BLaER1 (cell line): ENCODE measurements around the gene SULT2B1.

Source experiments
- H3K27ac ChIP-seq: shearing (Covaris generic); formaldehyde crosslinking; 2 replicates; pipeline ENCODE4 v1.8.1; 2022
- H3K27me3 ChIP-seq: shearing (Covaris generic); formaldehyde crosslinking; 2 replicates; pipeline ENCODE4 v1.8.1; 2022
- H3K36me3 ChIP-seq: shearing (Covaris generic); formaldehyde crosslinking; 2 replicates; pipeline ENCODE4 v1.8.1; 2022
- H3K4me1 ChIP-seq: shearing (Covaris generic); formaldehyde crosslinking; 2 replicates; pipeline ENCODE4 v1.8.1; 2022
- H3K4me2 ChIP-seq: shearing (Covaris generic); formaldehyde crosslinking; 2 replicates; pipeline ENCODE4 v1.8.1; 2022
- H3K4me3 ChIP-seq: shearing (Covaris generic); formaldehyde crosslinking; 2 replicates; pipeline ENCODE4 v1.8.1; 2022
- H3K9ac ChIP-seq: shearing (Covaris generic); formaldehyde crosslinking; 2 replicates; pipeline ENCODE4 v1.8.1; 2022
- H3K9me3 ChIP-seq: shearing (Covaris generic); formaldehyde crosslinking; 2 replicates; pipeline ENCODE4 v1.8.1; 2022
- H4K20me1 ChIP-seq: shearing (Covaris generic); formaldehyde crosslinking; 2 replicates; pipeline ENCODE4 v1.8.1; 2022
- Cebpa-rat ChIP-seq: shearing (Covaris generic); IDR thresholded peaks from 2 replicates; pipeline ENCODE4 v1.8.1; 2022

The SULT2B1 gene

DNA sequence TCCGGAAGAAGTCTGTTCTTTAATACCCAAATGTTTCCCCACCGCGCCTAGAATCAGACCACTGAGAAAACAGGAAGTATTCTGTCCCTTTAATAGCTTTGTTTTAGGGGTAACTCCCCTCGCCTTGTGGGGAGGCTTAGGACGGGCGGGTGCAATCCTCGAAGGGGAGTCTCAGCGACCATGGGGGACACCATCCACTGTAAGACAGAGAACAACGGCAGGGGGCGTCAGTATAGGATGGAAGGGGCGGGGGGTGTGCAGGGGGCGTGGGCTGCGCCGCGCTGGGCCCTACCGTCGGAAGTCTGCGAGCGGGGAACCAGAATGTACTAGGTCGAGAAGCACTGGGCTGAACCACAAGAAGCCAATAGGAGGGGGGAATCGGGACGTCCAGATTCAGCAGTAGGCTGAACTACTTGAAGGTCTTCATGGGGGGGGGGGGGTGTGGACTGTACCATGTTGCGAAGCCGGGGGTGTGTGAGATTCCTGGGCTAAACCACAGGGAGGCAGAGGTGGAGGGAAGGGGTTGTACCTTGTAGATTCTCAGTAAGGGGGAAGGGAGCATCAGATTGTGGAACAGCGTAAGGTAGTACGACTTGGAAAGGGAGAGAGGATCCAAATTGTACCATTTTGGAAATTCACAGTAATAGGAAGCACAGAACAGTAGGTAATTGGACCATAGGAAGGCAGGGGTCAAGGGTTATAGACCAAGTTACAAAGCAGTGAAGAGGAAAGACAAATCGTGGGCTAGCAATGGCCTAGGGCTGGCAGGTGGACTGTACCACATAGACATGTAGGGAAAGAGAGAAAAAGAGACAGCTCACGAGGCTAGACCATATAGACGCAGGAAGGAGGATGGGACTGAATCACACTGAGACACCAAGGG, 86.2 kb downstream of the SULT2B1 start:
- Histone ChIP-seq H3K4me2 (peak overlapping the region; percentile 85), H3K27me3 (no peaks in the 10 kb centered on the region), H3K4me3 (peak overlapping the region; percentile 67), H4K20me1 (peaks cover 7% of the 10 kb centered on the region; the same call in 1 of the 2 replicates), H3K9ac (peak overlapping the region; percentile 91), H3K9me3 (no peaks in the 10 kb centered on the region), H3K27ac (peak overlapping the region; percentile 97), H3K4me1 (peaks cover 39% of the 10 kb centered on the region), H3K36me3 (peaks cover 3% of the 10 kb centered on the region; the same call in 1 of the 2 replicates)
- TF ChIP-seq Cebpa-rat, result no peak

- Histone ChIP-seq H3K4me3 (peak overlapping the region; percentile 67), H3K9ac (peak overlapping the region; percentile 91), H3K27ac (peak overlapping the region; percentile 97), H3K36me3 (no peaks in the 10 kb centered on the region), H3K4me2 (peak overlapping the region; percentile 85), H3K4me1 (peaks cover 35% of the 10 kb centered on the region), H3K27me3 (no peaks in the 10 kb centered on the region), H3K9me3 (no peaks in the 10 kb centered on the region), H4K20me1 (peaks cover 7% of the 10 kb centered on the region; the same call in 1 of the 2 replicates)
- TF ChIP-seq Cebpa-rat, result no peak
Observed at GRCh38 chr19:48638831-48639381, 86.9 kb downstream of the SULT2B1 start.

- Histone ChIP-seq H3K27ac (no peak overlapping the region), H3K27me3 (no peaks in the 10 kb centered on the region), H3K4me2 (no peak overlapping the region), H3K4me1 (peaks cover 35% of the 10 kb centered on the region), H3K36me3 (no peaks in the 10 kb centered on the region), H3K9me3 (no peaks in the 10 kb centered on the region), H4K20me1 (peaks cover 7% of the 10 kb centered on the region; the same call in 1 of the 2 replicates), H3K9ac (no peak overlapping the region), H3K4me3 (no peak overlapping the region)
- TF ChIP-seq Cebpa-rat, result no peak
Observed at GRCh38 chr19:48639483-48640375, 87.8 kb downstream of the SULT2B1 start.

DNA sequence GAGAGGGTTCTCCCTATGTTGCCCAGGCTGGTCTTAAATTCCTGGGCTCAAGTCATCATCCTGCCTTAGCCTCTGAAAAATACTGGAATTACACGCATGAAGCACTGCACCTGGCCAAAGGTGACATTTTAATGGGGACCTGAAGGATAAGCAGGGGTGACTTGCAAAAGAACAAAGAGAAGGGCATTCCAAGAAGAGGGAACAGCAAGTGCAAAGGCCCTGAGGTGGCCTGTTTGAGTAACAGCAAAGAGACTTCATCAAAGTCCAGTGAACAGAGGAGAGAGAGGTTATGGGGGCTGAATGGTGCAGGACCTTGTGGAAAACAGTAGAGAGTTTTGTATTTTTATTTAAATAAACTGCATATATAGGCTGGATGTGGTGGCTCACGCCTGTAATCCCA, 89.9 kb downstream of the SULT2B1 start:
- no peak for TF ChIP-seq Cebpa-rat
- no peaks in the 10 kb centered on the region for H3K9me3 ChIP-seq
- no peaks in the 10 kb centered on the region for H3K27me3 ChIP-seq
- H3K9ac ChIP-seq, result no peak overlapping the region
- no peak overlapping the region for H3K4me3 ChIP-seq
- no peak overlapping the region for H3K27ac ChIP-seq
- H3K36me3 ChIP-seq, result no peaks in the 10 kb centered on the region
- peaks cover 43% of the 10 kb centered on the region for H3K4me1 ChIP-seq
- no peak overlapping the region for H3K4me2 ChIP-seq
- peaks cover 1% of the 10 kb centered on the region; the same call in 1 of the 2 replicates for H4K20me1 ChIP-seq

- no peak overlapping the region for H3K27ac ChIP-seq
- H3K4me1 ChIP-seq, result peaks cover 53% of the 10 kb centered on the region
- H3K27me3 ChIP-seq, result no peaks in the 10 kb centered on the region
- H3K36me3 ChIP-seq, result no peaks in the 10 kb centered on the region
- TF ChIP-seq Cebpa-rat, result no peak
- H3K4me2 ChIP-seq, result no peak overlapping the region
- no peaks in the 10 kb centered on the region for H4K20me1 ChIP-seq
- no peaks in the 10 kb centered on the region for H3K9me3 ChIP-seq
- H3K9ac ChIP-seq, result no peak overlapping the region
- no peak overlapping the region for H3K4me3 ChIP-seq
Observed at GRCh38 chr19:48642862-48643261, 90.9 kb downstream of the SULT2B1 start.

GRCh38 chr19:48644355-48644754, 92.4 kb downstream of the SULT2B1 start:
- Histone ChIP-seq H3K4me2 (peak overlapping the region; percentile 99), H3K9ac (no peak overlapping the region), H3K36me3 (no peaks in the 10 kb centered on the region), H3K4me1 (peaks cover 57% of the 10 kb centered on the region), H4K20me1 (no peaks in the 10 kb centered on the region), H3K27me3 (no peaks in the 10 kb centered on the region), H3K4me3 (peak overlapping the region; percentile 67; the same call in 1 of the 2 replicates), H3K27ac (no peak overlapping the region), H3K9me3 (no peaks in the 10 kb centered on the region)
- TF ChIP-seq Cebpa-rat, result no peak

DNA sequence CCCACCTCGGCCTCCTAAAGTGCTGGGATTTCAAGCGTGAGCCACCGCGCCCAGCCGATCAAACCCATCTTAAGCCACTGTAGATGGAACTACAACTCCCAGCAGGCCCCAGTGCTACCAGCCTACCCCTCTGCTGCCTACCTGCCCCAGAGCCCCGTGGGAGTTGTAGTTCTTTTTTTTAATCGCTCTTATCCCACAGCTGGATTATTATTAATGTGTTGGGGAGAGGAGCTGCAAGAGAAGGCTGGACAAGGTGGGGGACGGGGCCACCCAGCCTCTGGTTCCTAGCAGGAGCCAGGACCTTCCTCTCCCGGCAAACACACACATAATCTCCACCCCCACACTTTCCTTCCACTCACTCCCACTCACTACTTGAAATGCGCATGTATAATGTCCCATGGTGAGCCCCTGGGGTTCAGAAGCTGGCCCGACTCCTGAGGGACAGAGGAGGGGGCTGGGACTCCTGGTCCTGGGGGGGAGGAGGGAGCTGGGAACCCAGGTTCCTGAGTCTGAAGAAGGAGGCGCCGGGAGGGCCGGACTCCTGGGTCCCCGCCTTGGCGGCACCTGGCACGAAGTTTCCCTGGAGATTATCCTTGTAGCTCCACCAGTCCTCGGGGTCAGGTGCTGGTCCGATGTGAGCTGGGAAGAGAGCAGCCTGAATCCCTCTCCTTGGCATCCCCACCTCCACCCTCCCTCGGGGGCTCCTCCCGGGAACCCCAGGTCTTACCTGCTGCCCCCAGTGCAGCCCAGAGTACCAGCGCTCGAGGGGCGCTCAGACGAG, 93.1 kb downstream of the SULT2B1 start:
- no peak for TF ChIP-seq Cebpa-rat
- H3K27me3 ChIP-seq, result no peaks in the 10 kb centered on the region
- H3K36me3 ChIP-seq, result no peaks in the 10 kb centered on the region
- H3K9me3 ChIP-seq, result no peaks in the 10 kb centered on the region
- no peaks in the 10 kb centered on the region for H4K20me1 ChIP-seq
- H3K4me2 ChIP-seq, result peak overlapping the region; percentile 99
- H3K4me3 ChIP-seq, result peak overlapping the region; percentile 67
- H3K9ac ChIP-seq, result peak overlapping the region; percentile 81
- peak overlapping the region; percentile 89 for H3K27ac ChIP-seq
- peaks cover 61% of the 10 kb centered on the region for H3K4me1 ChIP-seq

DNA sequence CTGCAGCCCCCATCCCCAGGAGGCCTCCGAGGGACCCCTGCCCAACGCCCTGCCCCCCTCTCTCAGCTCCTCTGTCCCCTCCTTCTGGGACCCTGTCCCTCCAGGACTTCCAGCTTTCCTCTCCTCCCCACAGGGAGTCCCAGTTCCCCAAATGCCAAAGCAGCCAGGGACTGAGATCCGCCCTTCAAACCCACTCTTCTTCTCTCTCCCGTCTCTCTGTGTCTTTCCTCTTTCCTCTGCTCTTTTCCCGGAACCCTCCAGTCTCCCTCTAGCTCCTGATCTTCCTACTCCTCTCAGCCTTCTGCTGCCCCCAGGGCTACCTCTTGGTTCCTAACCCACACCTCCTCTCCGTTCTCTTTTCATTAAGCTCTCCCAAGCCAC, 93.6 kb downstream of the SULT2B1 start:
- Histone ChIP-seq H3K9me3 (no peaks in the 10 kb centered on the region), H3K4me2 (peak overlapping the region; percentile 99), H3K27ac (peak overlapping the region; percentile 89), H3K27me3 (no peaks in the 10 kb centered on the region), H3K4me3 (peak overlapping the region; percentile 67), H4K20me1 (no peaks in the 10 kb centered on the region), H3K36me3 (no peaks in the 10 kb centered on the region), H3K9ac (peak overlapping the region; percentile 81), H3K4me1 (peaks cover 66% of the 10 kb centered on the region)
- TF ChIP-seq Cebpa-rat, result no peak
